Endothelial cell of umbilical vein (primary cell): Measurements from ENCODE around the gene IVD. TPM values are rescaled to one million over a fixed set of nuclear protein-coding genes. Genes with fewer than 3 reads are reported as not detected.

Source experiments
- BruUV-seq: library from RNA; stranded (reverse); fragments of 400-500 nt; replicated peaks from 2 replicates; lab custom pipeline; 2021; lab: Mats Ljungman, UMichigan
- CTCF ChIA-PET: fragments of 300-600, 350-600 bp; sonication (Branson Sonifier 250); formaldehyde crosslinking; loops from one replicate; lab custom pipeline; 2021; ENCODE audit warnings: antibody characterized with exemption, inconsistent platforms; lab: Charles Lee
- POLR2A ChIA-PET: fragments of 300-600, 350-600 bp; sonication (Branson Sonifier 250); formaldehyde crosslinking; loops from one replicate; lab custom pipeline; 2021; ENCODE audit warnings: antibody characterized with exemption, inconsistent platforms; lab: Charles Lee
- DNase-seq: peaks from one replicate; pipeline ENCODE4 v3.0.0-alpha.2; 2011; ENCODE audit warnings: low read depth, low spot score
- FAIRE-seq: peaks from 2 replicates; lab custom pipeline; 2011; peaks lifted over from hg19 to GRCh38; lab: Jason Lieb, UNC
- H2AFZ ChIP-seq: 2 replicates; pipeline ENCODE4 v1.6.0; 2012; ENCODE audit warnings: low read depth, low read length, control low read depth, inconsistent platforms
- H3K27ac ChIP-seq: 2 replicates; pipeline ENCODE4 v1.5.1; 2011; ENCODE audit warnings: low read depth, mild to moderate bottlenecking, control low read depth, low read length, moderate library complexity; ENCODE audit not compliant: insufficient read depth
- H3K27me3 ChIP-seq, 2 experiments: 2 replicates each; pipeline versions ENCODE4 v1.6.0 to v1.6.1; 2011; ENCODE audit warnings: low read length in 2 of 2, mixed read lengths in 1 of 2; ENCODE audit not compliant: control insufficient read depth in 2 of 2, insufficient read depth in 2 of 2
- H3K36me3 ChIP-seq, 2 experiments: 2 replicates in 1 of 2; 3 replicates in 1 of 2; pipeline ENCODE4 v1.5.1; 2011; ENCODE audit warnings: low read length in 2 of 2, mild to moderate bottlenecking in 1 of 2, moderate library complexity in 1 of 2; ENCODE audit not compliant: control insufficient read depth in 2 of 2, insufficient read depth in 2 of 2; ENCODE audit errors: extremely low read depth in 1 of 2
- H3K4me1 ChIP-seq: 3 replicates; pipeline ENCODE4 v1.5.1; 2011; ENCODE audit warnings: mild to moderate bottlenecking, low read length; ENCODE audit not compliant: control insufficient read depth, insufficient read depth; ENCODE audit errors: extremely low read depth
- H3K4me2 ChIP-seq: 2 replicates; pipeline ENCODE4 v1.6.1; 2011; ENCODE audit warnings: low read length, control low read depth, mixed read lengths; ENCODE audit not compliant: insufficient read depth
- H3K4me3 ChIP-seq, 3 experiments: fragments of 200-600 bp in 1 of 3; sonication (generic), shearing (Covaris generic) in 1 of 3; replicated peaks in 1 of 3; 2 replicates each; pipeline ENCODE4 v1.5.1; 2011 to 2016; ENCODE audit warnings: control low read depth in 3 of 3, low read length in 3 of 3, mild to moderate bottlenecking in 2 of 3, inconsistent platforms in 1 of 3, low read depth in 1 of 3, moderate library complexity in 1 of 3; ENCODE audit not compliant: insufficient read depth in 1 of 3
- H3K79me2 ChIP-seq: 2 replicates; pipeline ENCODE4 v1.6.0; 2012; ENCODE audit warnings: low read length, inconsistent platforms; ENCODE audit not compliant: control insufficient read depth, insufficient read depth
- H3K9ac ChIP-seq: replicated peaks from 2 replicates; pipeline ENCODE3; 2011; ENCODE audit warnings: low read length, control low read depth; ENCODE audit not compliant: insufficient read depth; ENCODE audit errors: extremely low read depth
- H3K9me1 ChIP-seq: replicated peaks from 3 replicates; pipeline ENCODE4 v1.6.0; 2011; ENCODE audit warnings: mild to moderate bottlenecking, low read length; ENCODE audit not compliant: control insufficient read depth, insufficient read depth; ENCODE audit errors: extremely low read depth
- H3K9me3 ChIP-seq: replicated peaks from 2 replicates; pipeline ENCODE4 v1.5.1; 2012; ENCODE audit warnings: low read length, inconsistent platforms; ENCODE audit not compliant: control insufficient read depth, insufficient read depth
- H4K20me1 ChIP-seq: replicated peaks from 2 replicates; pipeline ENCODE3; 2011; ENCODE audit warnings: mild to moderate bottlenecking, low read length; ENCODE audit not compliant: control insufficient read depth, insufficient read depth; ENCODE audit errors: extremely low read depth
- CTCF ChIP-seq, 2 donors: IDR thresholded peaks; 1 replicate in 1 of 2; 2 replicates in 1 of 2; pipeline ENCODE4 v1.5.1; 2011; ENCODE audit warnings: low read length in 2 of 2, mild to moderate bottlenecking in 2 of 2, moderate library complexity in 2 of 2, control low read depth in 1 of 2, inconsistent platforms in 1 of 2, low read depth in 1 of 2; ENCODE audit not compliant: insufficient read depth in 1 of 2; ENCODE audit errors: extremely low read depth in 1 of 2
- EZH2 ChIP-seq: IDR thresholded peaks from 2 replicates; pipeline ENCODE4 v1.6.1; 2012; ENCODE audit warnings: borderline replicate concordance, low read depth, mild to moderate bottlenecking, moderate library complexity, low read length, inconsistent platforms; ENCODE audit not compliant: severe bottlenecking
- FOS ChIP-seq: IDR thresholded peaks from 2 replicates; pipeline ENCODE4 v1.6.1; 2011; ENCODE audit warnings: mild to moderate bottlenecking, low read length, moderate library complexity, borderline replicate concordance; ENCODE audit not compliant: insufficient read depth
- GATA2 ChIP-seq: IDR thresholded peaks from 2 replicates; pipeline ENCODE4 v1.7.0; 2011; ENCODE audit warnings: low read depth, mild to moderate bottlenecking, moderate library complexity, mixed read lengths, low read length; ENCODE audit not compliant: insufficient read length, insufficient read depth
- JUN ChIP-seq: IDR thresholded peaks from 2 replicates; pipeline ENCODE4 v1.6.1; 2011; ENCODE audit warnings: borderline replicate concordance, low read depth; ENCODE audit not compliant: insufficient read length, insufficient read depth
- MAX ChIP-seq: IDR thresholded peaks from 2 replicates; pipeline ENCODE4 v1.6.1; 2011; ENCODE audit not compliant: insufficient read depth, insufficient read length
- MYC ChIP-seq: IDR thresholded peaks from one replicate; pipeline ENCODE4 v1.6.1; 2011; ENCODE audit warnings: mild to moderate bottlenecking, low read depth, low read length
- POLR2A ChIP-seq: IDR thresholded peaks from 2 replicates; pipeline ENCODE4 v1.6.1; 2012; ENCODE audit warnings: low read depth, mild to moderate bottlenecking, control low read depth, low read length
- POLR2AphosphoS5 ChIP-seq: IDR thresholded peaks from 2 replicates; pipeline ENCODE4 v1.6.1; 2012; ENCODE audit warnings: low read depth, mild to moderate bottlenecking, control low read depth, low read length, moderate library complexity; ENCODE audit not compliant: insufficient read depth
- dilution Hi-C: fragments of 300-500 bp; cut with MboI; formaldehyde crosslinking; loops from one replicate; pipeline ENCODE4 v1.15.0; 2019; ENCODE audit warnings: low sequenced_read_pairs; ENCODE audit not compliant: extremely low pct_ligation_motif_present
- intact Hi-C: fragments of 100-400 bp; cut with micrococcal nuclease; formaldehyde crosslinking; loops from one replicate; pipeline ENCODE4 v1.10.0; 2022
- polyA plus RNA-seq, 4 experiments: library from polyadenylated mRNA; depleted of rRNA in 3 of 4; stranded (reverse) in 3 of 4; unstranded in 1 of 4; fragments of >200 nt; gene quantifications; 2 replicates each; pipeline versions ENCODE4 v1.2.1 to v1.2.3, GENCODE V29; 2011 to 2012; ENCODE audit warnings: missing spikeins in 1 of 4
- total RNA-seq: library from RNA; stranded (reverse); gene quantifications from 2 replicates; pipeline ENCODE4 v1.2.3, GENCODE V29; 2021

Gene IVD
- total and polyA plus RNA-seq, 2 donors (not counting 3 experiments of a cell fraction or from before 2014, with no cell fraction given): 34.1 to 62.5 TPM

DNA sequence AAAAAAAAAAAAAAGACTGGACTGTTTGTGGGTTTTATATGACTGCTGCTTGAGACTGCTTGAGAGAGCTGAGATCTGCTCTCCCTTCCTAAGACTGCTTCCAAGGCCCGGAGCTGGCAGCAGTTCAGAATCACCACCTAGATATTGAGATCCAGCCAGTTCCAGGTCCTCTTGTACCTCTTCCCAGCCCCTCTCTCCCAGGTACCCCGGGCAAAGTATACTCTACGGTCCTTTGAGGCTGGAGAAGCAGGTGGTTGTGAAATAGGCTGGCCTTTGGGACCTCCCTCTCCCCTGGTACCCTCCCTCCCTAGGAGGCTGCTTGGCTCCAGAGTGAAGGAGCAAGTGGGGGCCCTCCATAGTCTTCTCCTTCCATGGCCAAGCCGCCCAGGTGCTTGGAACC lies 22.6 kb downstream of the IVD start:
- dilution Hi-C loops: no loop called here
- Histone ChIP-seq H4K20me1 (no peaks in the 10 kb centered on the region), H3K9me3 (no peaks in the 10 kb centered on the region), H3K27me3 (peaks cover 10 to 22% of the 10 kb centered on the region in 2 experiments), H2AFZ (no peak overlapping the region), H3K4me1 (no peaks in the 10 kb centered on the region), H3K27ac (no peak overlapping the region), H3K79me2 (no peaks in the 10 kb centered on the region), H3K4me2 (no peak overlapping the region), H3K4me3 (no peak overlapping the region), H3K36me3 (no peaks in the 10 kb centered on the region), H3K9me1 (no peaks in the 10 kb centered on the region), H3K9ac (no peak overlapping the region)
- DNase-seq: no peak
- intact Hi-C loops: no loop called here
- POLR2A ChIA-PET: no interaction called here
- FAIRE-seq: no peak
- no peak for TF ChIP-seq MAX
- no peak for TF ChIP-seq JUN
- no peak for TF ChIP-seq CTCF (IDR thresholded peaks at IDR 0.05; ENCODE audit: extremely low read depth in 1 of 2, insufficient read depth in 1 of 2, low read depth in 1 of 2, low read length in 2 of 2)
- TF ChIP-seq EZH2: no peak
- TF ChIP-seq POLR2AphosphoS5: no peak
- no peak for TF ChIP-seq MYC
- no peak for TF ChIP-seq POLR2A
- no peak for TF ChIP-seq FOS
- TF ChIP-seq GATA2: no peak
- CTCF ChIA-PET: interaction anchor here (1.0 to 2.0 kb wide), 3 partner anchors 13 to 105 kb away, joined by 3 to 8 read pairs (median 4); partner anchors contain the start of gene BAHD1
- BruUV-seq: no TSS peak
